PC-9 (cell line): Measurements from ENCODE around the gene HAT1. TPM values are rescaled to one million over a fixed set of nuclear protein-coding genes. Genes with fewer than 3 reads are reported as not detected.
"Not testable (repeated sequence)": the region's sequence is repeated elsewhere in the genome, so short reads cannot be mapped to it uniquely, and the experiment has no call there.

ENCODE experiments used
- BruUV-seq: library from RNA; stranded (reverse); fragments of 400-500 nt; replicated peaks from 2 replicates; lab custom pipeline; 2021; lab: Mats Ljungman, UMichigan
- CTCF ChIA-PET: fragments of 300-600 bp; sonication (Branson Sonifier 250); formaldehyde crosslinking; loops from one replicate; lab custom pipeline; 2022; ENCODE audit warnings: antibody characterized with exemption; lab: Charles Lee
- POLR2A ChIA-PET: fragments of 300-600 bp; sonication (Branson Sonifier 250); formaldehyde crosslinking; loops from one replicate; lab custom pipeline; 2022; ENCODE audit warnings: antibody characterized with exemption; ENCODE audit not compliant: unreplicated experiment; lab: Charles Lee
- DNase-seq, 2 experiments: peaks; one replicate each; pipeline versions ENCODE4 v3.0.0 to v3.0.0-alpha.2; 2015 to 2022; ENCODE audit warnings: mixed read lengths in 1 of 2
- H2AFZ ChIP-seq: fragments of 200-600 bp; sonication (generic); 2 replicates; pipeline ENCODE4 v1.8.1; 2017; ENCODE audit warnings: antibody characterized with exemption
- H3F3A ChIP-seq: fragments of 200-600 bp; sonication (generic); 2 replicates; pipeline ENCODE4 v1.8.1; 2017; ENCODE audit warnings: antibody characterized with exemption, mild to moderate bottlenecking, low read depth; ENCODE audit not compliant: insufficient read depth
- H3K27ac ChIP-seq: fragments of 200-600 bp; sonication (generic); 2 replicates; pipeline ENCODE4 v1.6.1; 2016; ENCODE audit warnings: mixed run types
- H3K27me3 ChIP-seq: fragments of 200-600 bp; sonication (generic); 2 replicates; pipeline ENCODE4 v1.6.1; 2016; ENCODE audit warnings: low read depth, mixed run types; ENCODE audit not compliant: insufficient read depth
- H3K36me3 ChIP-seq: fragments of 200-600 bp; sonication (generic); 2 replicates; pipeline ENCODE4 v1.6.1; 2016; ENCODE audit warnings: low read depth, mixed run types
- H3K4me1 ChIP-seq: fragments of 200-600 bp; sonication (generic); replicated peaks from 2 replicates; pipeline ENCODE4 v1.6.1; 2016; ENCODE audit warnings: mixed run types; ENCODE audit not compliant: insufficient read depth
- H3K4me2 ChIP-seq: fragments of 200-600 bp; sonication (generic); 2 replicates; pipeline ENCODE4 v1.6.1; 2017; ENCODE audit warnings: mixed run types
- H3K4me3 ChIP-seq: fragments of 200-600 bp; sonication (generic); 2 replicates; pipeline ENCODE4 v1.6.1; 2016; ENCODE audit warnings: mixed run types
- H3K79me2 ChIP-seq: fragments of 200-600 bp; sonication (generic); 2 replicates; pipeline ENCODE4 v1.6.1; 2017; ENCODE audit warnings: low read depth, mixed run types
- H3K9me2 ChIP-seq: fragments of 200-600 bp; sonication (generic); 2 replicates; pipeline ENCODE4 v1.8.1; 2017; ENCODE audit warnings: mild to moderate bottlenecking; ENCODE audit not compliant: insufficient read depth
- H3K9me3 ChIP-seq: fragments of 200-600 bp; sonication (generic); 2 replicates; pipeline ENCODE4 v1.8.1; 2016; ENCODE audit warnings: low read depth; ENCODE audit not compliant: insufficient read depth
- H4K20me1 ChIP-seq: fragments of 200-600 bp; sonication (generic); 2 replicates; pipeline ENCODE4 v1.8.1; 2017; ENCODE audit not compliant: insufficient read depth
- CTCF ChIP-seq: fragments of 200-600 bp; sonication (generic); conservative IDR thresholded peaks from 2 replicates; pipeline ENCODE4 v1.6.1; 2017; ENCODE audit warnings: mixed run types, antibody characterized with exemption, mild to moderate bottlenecking, moderate library complexity
- EZH2 ChIP-seq: fragments of 200-600 bp; sonication (generic); IDR thresholded peaks from 2 replicates; pipeline ENCODE4 v1.8.0; 2017; ENCODE audit warnings: antibody characterized with exemption, low read depth
- intact Hi-C: fragments of 100-400 bp; cut with micrococcal nuclease; formaldehyde crosslinking; loops from one replicate; pipeline ENCODE4 v1.10.0; 2022; ENCODE audit not compliant: unreplicated experiment
- total RNA-seq: library from RNA; stranded (reverse); gene quantifications from 2 replicates; pipeline ENCODE4 v1.2.3, GENCODE V29; 2021

HAT1 gene
- total RNA-seq, 1 experiment from 2014 or later = 132 TPM

- Histone ChIP-seq H3K36me3 (no peaks in the 10 kb centered on the region), H4K20me1 (no peaks in the 10 kb centered on the region), H2AFZ (no peak overlapping the region), H3K27ac (no peak overlapping the region), H3K9me3 (no peaks in the 10 kb centered on the region), H3K27me3 (no peaks in the 10 kb centered on the region), H3F3A (peaks cover 6% of the 10 kb centered on the region; the same call in 1 of the 2 replicates), H3K4me1 (peaks cover 12% of the 10 kb centered on the region), H3K4me2 (no peak overlapping the region), H3K9me2 (no peaks in the 10 kb centered on the region), H3K79me2 (peaks cover 3% of the 10 kb centered on the region; the same call in 1 of the 2 replicates), H3K4me3 (no peak overlapping the region)
- no peak for TF ChIP-seq EZH2
- TF ChIP-seq CTCF = no peak
- BruUV-seq = no TSS peak
- intact Hi-C loops = no loop called here
- DNase-seq = no peak
- CTCF ChIA-PET = interaction anchor here (1.3 kb wide), 1 partner anchor 103 kb away, joined by 4 read pairs; no protein-coding TSS in a partner anchor
- POLR2A ChIA-PET = no interaction called here
These were observed 73.3 kb downstream of the HAT1 start for GRCh38 chr2:171995586-171995985.

GRCh38 chr2:171996021-171996420 is 73.8 kb downstream of the HAT1 start:
- Histone ChIP-seq H3K9me2 (no peaks in the 10 kb centered on the region), H3K4me3 (no peak overlapping the region), H3K9me3 (no peaks in the 10 kb centered on the region), H3K36me3 (no peaks in the 10 kb centered on the region), H3F3A (peaks cover 6% of the 10 kb centered on the region; the same call in 1 of the 2 replicates), H3K27me3 (no peaks in the 10 kb centered on the region), H3K79me2 (peaks cover 7% of the 10 kb centered on the region; the same call in 1 of the 2 replicates), H2AFZ (no peak overlapping the region), H3K27ac (no peak overlapping the region), H4K20me1 (no peaks in the 10 kb centered on the region), H3K4me1 (peaks cover 16% of the 10 kb centered on the region), H3K4me2 (no peak overlapping the region)
- TF ChIP-seq EZH2 (no peak), CTCF (no peak)
- no peak for DNase-seq
- BruUV-seq = no TSS peak
- POLR2A ChIA-PET = no interaction called here
- CTCF ChIA-PET = interaction anchor here (0.7 to 1.3 kb wide), 2 partner anchors 81 to 103 kb away, joined by 4 to 15 read pairs; no protein-coding TSS in a partner anchor
- intact Hi-C loops = no loop called here

- H4K20me1 ChIP-seq, H3K4me2 ChIP-seq, H3K27me3 ChIP-seq, H2AFZ ChIP-seq, POLR2A ChIA-PET, H3F3A ChIP-seq, H3K36me3 ChIP-seq, H3K9me2 ChIP-seq, intact Hi-C loops, H3K79me2 ChIP-seq, H3K4me3 ChIP-seq, DNase-seq, H3K9me3 ChIP-seq, BruUV-seq, H3K27ac ChIP-seq: not testable (repeated sequence)
- peaks cover 17% of the 10 kb centered on the region for H3K4me1 ChIP-seq
- CTCF ChIA-PET = interaction anchor here (1.3 kb wide), 1 partner anchor 102 kb away, joined by 4 read pairs; no protein-coding TSS in a partner anchor
These were observed 74.8 kb downstream of the HAT1 start for GRCh38 chr2:171997031-171997430.
